Endothelial cell of umbilical vein (primary cell): ENCODE data around the gene SPATA32. TPM values are rescaled to one million over a fixed set of nuclear protein-coding genes. Genes with fewer than 3 reads are reported as not detected.

ENCODE experiments used
- BruUV-seq: library from RNA; stranded (reverse); fragments of 400-500 nt; replicated peaks from 2 replicates; lab custom pipeline; 2021; lab: Mats Ljungman, UMichigan
- CTCF ChIA-PET: fragments of 300-600, 350-600 bp; sonication (Branson Sonifier 250); formaldehyde crosslinking; loops from one replicate; lab custom pipeline; 2021; ENCODE audit warnings: antibody characterized with exemption, inconsistent platforms; lab: Charles Lee
- POLR2A ChIA-PET: fragments of 300-600, 350-600 bp; sonication (Branson Sonifier 250); formaldehyde crosslinking; loops from one replicate; lab custom pipeline; 2021; ENCODE audit warnings: antibody characterized with exemption, inconsistent platforms; lab: Charles Lee
- DNase-seq: peaks from one replicate; pipeline ENCODE4 v3.0.0-alpha.2; 2011; ENCODE audit warnings: low read depth, low spot score
- FAIRE-seq: peaks from 2 replicates; lab custom pipeline; 2011; peaks lifted over from hg19 to GRCh38; lab: Jason Lieb, UNC
- H2AFZ ChIP-seq: 2 replicates; pipeline ENCODE4 v1.6.0; 2012; ENCODE audit warnings: low read depth, low read length, control low read depth, inconsistent platforms
- H3K27ac ChIP-seq: 2 replicates; pipeline ENCODE4 v1.5.1; 2011; ENCODE audit warnings: low read depth, mild to moderate bottlenecking, control low read depth, low read length, moderate library complexity; ENCODE audit not compliant: insufficient read depth
- H3K27me3 ChIP-seq, 2 experiments: 2 replicates each; pipeline versions ENCODE4 v1.6.0 to v1.6.1; 2011; ENCODE audit warnings: low read length in 2 of 2, mixed read lengths in 1 of 2; ENCODE audit not compliant: control insufficient read depth in 2 of 2, insufficient read depth in 2 of 2
- H3K36me3 ChIP-seq, 2 experiments: 2 replicates in 1 of 2; 3 replicates in 1 of 2; pipeline ENCODE4 v1.5.1; 2011; ENCODE audit warnings: low read length in 2 of 2, mild to moderate bottlenecking in 1 of 2, moderate library complexity in 1 of 2; ENCODE audit not compliant: control insufficient read depth in 2 of 2, insufficient read depth in 2 of 2; ENCODE audit errors: extremely low read depth in 1 of 2
- H3K4me1 ChIP-seq: 3 replicates; pipeline ENCODE4 v1.5.1; 2011; ENCODE audit warnings: mild to moderate bottlenecking, low read length; ENCODE audit not compliant: control insufficient read depth, insufficient read depth; ENCODE audit errors: extremely low read depth
- H3K4me2 ChIP-seq: 2 replicates; pipeline ENCODE4 v1.6.1; 2011; ENCODE audit warnings: low read length, control low read depth, mixed read lengths; ENCODE audit not compliant: insufficient read depth
- H3K4me3 ChIP-seq, 3 experiments: fragments of 200-600 bp in 1 of 3; sonication (generic), shearing (Covaris generic) in 1 of 3; replicated peaks in 1 of 3; 2 replicates each; pipeline ENCODE4 v1.5.1; 2011 to 2016; ENCODE audit warnings: control low read depth in 3 of 3, low read length in 3 of 3, mild to moderate bottlenecking in 2 of 3, inconsistent platforms in 1 of 3, low read depth in 1 of 3, moderate library complexity in 1 of 3; ENCODE audit not compliant: insufficient read depth in 1 of 3
- H3K79me2 ChIP-seq: 2 replicates; pipeline ENCODE4 v1.6.0; 2012; ENCODE audit warnings: low read length, inconsistent platforms; ENCODE audit not compliant: control insufficient read depth, insufficient read depth
- H3K9ac ChIP-seq: replicated peaks from 2 replicates; pipeline ENCODE3; 2011; ENCODE audit warnings: low read length, control low read depth; ENCODE audit not compliant: insufficient read depth; ENCODE audit errors: extremely low read depth
- H3K9me1 ChIP-seq: replicated peaks from 3 replicates; pipeline ENCODE4 v1.6.0; 2011; ENCODE audit warnings: mild to moderate bottlenecking, low read length; ENCODE audit not compliant: control insufficient read depth, insufficient read depth; ENCODE audit errors: extremely low read depth
- H3K9me3 ChIP-seq: replicated peaks from 2 replicates; pipeline ENCODE4 v1.5.1; 2012; ENCODE audit warnings: low read length, inconsistent platforms; ENCODE audit not compliant: control insufficient read depth, insufficient read depth
- H4K20me1 ChIP-seq: replicated peaks from 2 replicates; pipeline ENCODE3; 2011; ENCODE audit warnings: mild to moderate bottlenecking, low read length; ENCODE audit not compliant: control insufficient read depth, insufficient read depth; ENCODE audit errors: extremely low read depth
- CTCF ChIP-seq, 2 donors: IDR thresholded peaks; 1 replicate in 1 of 2; 2 replicates in 1 of 2; pipeline ENCODE4 v1.5.1; 2011; ENCODE audit warnings: low read length in 2 of 2, mild to moderate bottlenecking in 2 of 2, moderate library complexity in 2 of 2, control low read depth in 1 of 2, inconsistent platforms in 1 of 2, low read depth in 1 of 2; ENCODE audit not compliant: insufficient read depth in 1 of 2; ENCODE audit errors: extremely low read depth in 1 of 2
- EZH2 ChIP-seq: IDR thresholded peaks from 2 replicates; pipeline ENCODE4 v1.6.1; 2012; ENCODE audit warnings: borderline replicate concordance, low read depth, mild to moderate bottlenecking, moderate library complexity, low read length, inconsistent platforms; ENCODE audit not compliant: severe bottlenecking
- FOS ChIP-seq: IDR thresholded peaks from 2 replicates; pipeline ENCODE4 v1.6.1; 2011; ENCODE audit warnings: mild to moderate bottlenecking, low read length, moderate library complexity, borderline replicate concordance; ENCODE audit not compliant: insufficient read depth
- GATA2 ChIP-seq: IDR thresholded peaks from 2 replicates; pipeline ENCODE4 v1.7.0; 2011; ENCODE audit warnings: low read depth, mild to moderate bottlenecking, moderate library complexity, mixed read lengths, low read length; ENCODE audit not compliant: insufficient read length, insufficient read depth
- JUN ChIP-seq: IDR thresholded peaks from 2 replicates; pipeline ENCODE4 v1.6.1; 2011; ENCODE audit warnings: borderline replicate concordance, low read depth; ENCODE audit not compliant: insufficient read length, insufficient read depth
- MAX ChIP-seq: IDR thresholded peaks from 2 replicates; pipeline ENCODE4 v1.6.1; 2011; ENCODE audit not compliant: insufficient read depth, insufficient read length
- MYC ChIP-seq: IDR thresholded peaks from one replicate; pipeline ENCODE4 v1.6.1; 2011; ENCODE audit warnings: mild to moderate bottlenecking, low read depth, low read length
- POLR2A ChIP-seq: IDR thresholded peaks from 2 replicates; pipeline ENCODE4 v1.6.1; 2012; ENCODE audit warnings: low read depth, mild to moderate bottlenecking, control low read depth, low read length
- POLR2AphosphoS5 ChIP-seq: IDR thresholded peaks from 2 replicates; pipeline ENCODE4 v1.6.1; 2012; ENCODE audit warnings: low read depth, mild to moderate bottlenecking, control low read depth, low read length, moderate library complexity; ENCODE audit not compliant: insufficient read depth
- dilution Hi-C: fragments of 300-500 bp; cut with MboI; formaldehyde crosslinking; loops from one replicate; pipeline ENCODE4 v1.15.0; 2019; ENCODE audit warnings: low sequenced_read_pairs; ENCODE audit not compliant: extremely low pct_ligation_motif_present
- intact Hi-C: fragments of 100-400 bp; cut with micrococcal nuclease; formaldehyde crosslinking; loops from one replicate; pipeline ENCODE4 v1.10.0; 2022
- polyA plus RNA-seq, 4 experiments: library from polyadenylated mRNA; depleted of rRNA in 3 of 4; stranded (reverse) in 3 of 4; unstranded in 1 of 4; fragments of >200 nt; gene quantifications; 2 replicates each; pipeline versions ENCODE4 v1.2.1 to v1.2.3, GENCODE V29; 2011 to 2012; ENCODE audit warnings: missing spikeins in 1 of 4
- total RNA-seq: library from RNA; stranded (reverse); gene quantifications from 2 replicates; pipeline ENCODE4 v1.2.3, GENCODE V29; 2021

The SPATA32 gene
- total and polyA plus RNA-seq, 2 donors (not counting 3 experiments of a cell fraction or from before 2014, with no cell fraction given): not detected

- Histone ChIP-seq H3K36me3 (peaks cover 0 to 3% of the 10 kb centered on the region in 2 experiments), H3K27me3 (peaks cover 0 to 2% of the 10 kb centered on the region in 2 experiments), H3K4me3 (no peak overlapping the region), H3K9me3 (no peaks in the 10 kb centered on the region), H3K4me2 (no peak overlapping the region), H3K9ac (no peak overlapping the region), H3K4me1 (no peaks in the 10 kb centered on the region), H3K79me2 (no peaks in the 10 kb centered on the region), H3K9me1 (no peaks in the 10 kb centered on the region), H4K20me1 (no peaks in the 10 kb centered on the region), H3K27ac (no peak overlapping the region), H2AFZ (no peak overlapping the region)
- DNase-seq: no peak
- dilution Hi-C loops (no loop called here), intact Hi-C loops (no loop called here)
- CTCF ChIA-PET: interaction anchor here (1.4 to 1.7 kb wide), 5 partner anchors 10 to 124 kb away, joined by 3 to 7 read pairs (median 5); partner anchors contain the start of gene ACBD4
- BruUV-seq: no TSS peak
- no peak for FAIRE-seq
- TF ChIP-seq FOS (no peak), MAX (no peak), JUN (no peak), POLR2A (no peak), POLR2AphosphoS5 (no peak), GATA2 (no peak), MYC (no peak), EZH2 (no peak), CTCF (IDR thresholded peaks at IDR 0.05; ENCODE audit: extremely low read depth in 1 of 2, insufficient read depth in 1 of 2, low read depth in 1 of 2, low read length in 2 of 2) (no peak)
- POLR2A ChIA-PET: interaction anchor here (0.6 kb wide), 1 partner anchor 45 kb away, joined by 3 read pairs; no protein-coding TSS in a partner anchor
Observed at GRCh38 chr17:45258981-45259380, 2.9 kb downstream of the SPATA32 start.
